Psoas muscle (tissue), 8 donors: Measurements from ENCODE around the gene ZCCHC14. TPM values are rescaled to one million over a fixed set of nuclear protein-coding genes. Genes with fewer than 3 reads are reported as not detected.

ENCODE experiments used
- ATAC-seq, 4 donors: fragments of 200-7000 bp; cut with Tn5 transposase; one replicate each; pipeline ENCODE4 v1.9.1; 2020; ENCODE audit warnings: moderate library complexity in 3 of 4, mild to moderate bottlenecking in 2 of 4
- DNase-seq, 2 donors: peaks; one replicate each; pipeline ENCODE4 v3.0.0-alpha.2; 2020
- H3K27ac ChIP-seq: fragments of 200-600 bp; one replicate; pipeline ENCODE4 v1.8.0; 2022
- H3K27me3 ChIP-seq, 3 donors: fragments of 200-600 bp in 1 of 3; one replicate each; pipeline versions ENCODE4 v1.6.1 to v1.8.0; 2013 to 2022; ENCODE audit warnings: low read length in 2 of 3, mild to moderate bottlenecking in 2 of 3, moderate library complexity in 1 of 3; ENCODE audit not compliant: insufficient read depth in 3 of 3
- H3K36me3 ChIP-seq, 2 donors: fragments of 200-600 bp in 1 of 2; one replicate each; pipeline versions ENCODE4 v1.6.1 to v1.8.0; 2013 to 2022; ENCODE audit warnings: low read depth in 1 of 2, mild to moderate bottlenecking in 1 of 2, moderate library complexity in 1 of 2; ENCODE audit not compliant: insufficient read depth in 1 of 2
- H3K4me1 ChIP-seq: fragments of 200-600 bp; one replicate; pipeline ENCODE4 v1.8.0; 2022
- H3K4me3 ChIP-seq: fragments of 200-600 bp; one replicate; pipeline ENCODE4 v1.8.0; 2022; ENCODE audit warnings: mild to moderate bottlenecking
- H3K9me3 ChIP-seq: fragments of 200-600 bp; one replicate; pipeline ENCODE4 v1.8.0; 2022
- CTCF ChIP-seq: fragments of 200-600 bp; IDR thresholded peaks from one replicate; pipeline ENCODE4 v1.8.0; 2022; ENCODE audit warnings: antibody characterized with exemption
- WGBS, 3 donors: extraction: QIAGEN DNeasy Blood & Tissue Kit; methylation state at CpG; one replicate each; pipeline versions ENCODE4 v1.1.6 to v1.1.7; 2013; 5-methylcytosine and 5-hydroxymethylcytosine counted together
- intact Hi-C, 2 donors: fragments of 100-400 bp; cut with DNase I; formaldehyde crosslinking; loops; one replicate each; pipeline versions ENCODE4 v1.11.0 to v1.14.2; 2022
- long read RNA-seq, 2 donors: library from polyadenylated mRNA; unstranded; transcript quantifications; one replicate each; pipeline ENCODE4 v2.0.0, GENCODE V29; 2021
- polyA plus RNA-seq, 3 donors: library from polyadenylated mRNA; stranded (reverse); fragments of 200-250 nt; gene quantifications; one replicate each; pipeline ENCODE4 v1.2.3, GENCODE V29; 2013
- total RNA-seq, 4 donors: library from RNA; stranded (reverse); fragmentation: NEBNext Ultra II Directional in 2 of 4; extraction: Animal tissue kit (Norgen Biotek cat#: 25700) in 2 of 4; gene quantifications; one replicate each; pipeline versions ENCODE4 v1.2.1 to v1.2.4, GENCODE V29; 2021 to 2023
- donor health status: healthy with polysubstance abuse.
- donor health status: DM: no; HTN: no; CAD: no; lungs with moderate emphysema.
- donor health status: Bipolar disorder and iron deficiency.
- donor health status: healthy.
- donor health status: DM: yes; HTN: yes; CAD: no.
- donor health status: DM: no; HTN: no; CAD: no.
- donor health status: DM: no; HTN: no; CAD: no.
- donor health status: DM: yes; HTN: yes; CAD: no.

ZCCHC14 gene
- total RNA-seq (10 to 100 TPM; 14.6 to 17.3 (median 15.8) TPM), polyA plus RNA-seq (10 to 100 TPM in 1 of 3 donors, 1 to 10 TPM in 2; 5.8 to 12.1 (median 6.0) TPM)
- long read RNA-seq, donor 1, partial matches to known transcripts = 4 of 5 reads
- long read RNA-seq, donor 1, other reads (novel, unspliced or antisense) = 1 of 5 reads
- long read RNA-seq, donor 2, partial matches to known transcripts = 15 of 21 reads
- long read RNA-seq, donor 2, other reads (novel, unspliced or antisense) = 6 of 21 reads

GRCh38 chr16:87492721-87493607 is at the start of gene ZCCHC14:
Gene ZCCHC14 (minus strand): TSS chr16:87493024. CDS start chr16:87492238, 786 bp downstream.
- WGBS, 3 donors = 2 to 7% (median 3%) methylated on average over 47 to 119 of the region's 119 CpGs
- TF ChIP-seq CTCF = no peak
- no peaks in the 10 kb centered on the region for H3K9me3 ChIP-seq
- intact Hi-C loops = no loop called here
- H3K27me3 ChIP-seq = no peaks in the 10 kb centered on the region
- H3K4me1 ChIP-seq = peaks cover 23% of the 10 kb centered on the region
- peak; percentile 98 to 99 (median 99) for ATAC-seq
- H3K36me3 ChIP-seq = no peaks in the 10 kb centered on the region
- peak within 1 kb of the TSS; percentile 69 for H3K27ac ChIP-seq
- DNase-seq = peak; percentile 100
- H3K4me3 ChIP-seq = peak within 1 kb of the TSS; percentile 70

- Histone ChIP-seq H3K27ac (no peak overlapping the region), H3K9me3 (no peaks in the 10 kb centered on the region), H3K27me3 (peaks cover 0 to 79% (median 27%) of the 10 kb centered on the region in 3 donors), H3K36me3 (no peaks in the 10 kb centered on the region), H3K4me3 (no peak overlapping the region), H3K4me1 (no peaks in the 10 kb centered on the region)
- TF ChIP-seq CTCF = no peak
- DNase-seq = no peak
- intact Hi-C loops = loop anchor here in 1 of 2 donors (5.0 kb wide), 1 partner anchor 125 kb away; no protein-coding TSS in a partner anchor
- 50 to 70% (median 58%) methylated on average over 11 of the region's 11 CpGs for WGBS, 3 donors
- ATAC-seq = no peak
Measured at GRCh38 chr16:87541872-87542234, 49.0 kb upstream of the ZCCHC14 start.

GRCh38 chr16:87541147-87541871 is 48.5 kb upstream of the ZCCHC14 start:
- no peak for ATAC-seq
- no peaks in the 10 kb centered on the region for H3K9me3 ChIP-seq
- peaks cover 0 to 79% (median 29%) of the 10 kb centered on the region in 3 donors for H3K27me3 ChIP-seq
- H3K4me3 ChIP-seq = no peak overlapping the region
- intact Hi-C loops = loop anchor here in 1 of 2 donors (5.0 kb wide), 1 partner anchor 124 kb away; no protein-coding TSS in a partner anchor
- no peak for DNase-seq
- peak overlapping the region; percentile 30 for H3K27ac ChIP-seq
- H3K4me1 ChIP-seq = no peaks in the 10 kb centered on the region
- 31 to 45% (median 35%) methylated on average over 31 of the region's 31 CpGs for WGBS, 3 donors
- no peak for TF ChIP-seq CTCF
- no peaks in the 10 kb centered on the region for H3K36me3 ChIP-seq

GRCh38 chr16:87540897-87541146 is 48.0 kb upstream of the ZCCHC14 start:
- peaks cover 0 to 79% (median 26%) of the 10 kb centered on the region in 3 donors for H3K27me3 ChIP-seq
- TF ChIP-seq CTCF = no peak
- ATAC-seq (no peak), DNase-seq (no peak)
- intact Hi-C loops = loop anchor here in 1 of 2 donors (5.0 kb wide), 1 partner anchor 124 kb away; no protein-coding TSS in a partner anchor
- no peaks in the 10 kb centered on the region for H3K4me1 ChIP-seq
- H3K4me3 ChIP-seq = no peak overlapping the region
- no peaks in the 10 kb centered on the region for H3K9me3 ChIP-seq
- H3K36me3 ChIP-seq = no peaks in the 10 kb centered on the region
- 32 to 57% (median 40%) methylated on average over 6 of the region's 6 CpGs for WGBS, 3 donors
- H3K27ac ChIP-seq = peak overlapping the region; percentile 30
